HCT116 (cell line): ENCODE data around the gene SH3D19. TPM values are rescaled to one million over a fixed set of nuclear protein-coding genes. Genes with fewer than 3 reads are reported as not detected.

Source experiments
- ATAC-seq: fragments of 200-7000 bp; cut with Tn5 transposase; 2 replicates; pipeline ENCODE4 v1.9.1; 2020; ENCODE audit warnings: mild to moderate bottlenecking, moderate library complexity
- BruUV-seq: library from RNA; stranded (reverse); fragments of 400-500 nt; replicated peaks from 2 replicates; lab custom pipeline; 2021; lab: Mats Ljungman, UMichigan
- CTCF ChIA-PET: fragments of 300-600 bp; sonication (Branson Sonifier 250); formaldehyde crosslinking; loops from one replicate; lab custom pipeline; 2021; ENCODE audit warnings: antibody characterized with exemption; lab: Charles Lee
- POLR2A ChIA-PET: fragments of 300-600, 350-600 bp; sonication (Branson Sonifier 250); formaldehyde crosslinking; loops from one replicate; lab custom pipeline; 2021; ENCODE audit warnings: antibody characterized with exemption; lab: Charles Lee
- RAD21 ChIA-PET, 2 experiments: fragments of 300-600 bp; sonication (Branson Sonifier 250); formaldehyde crosslinking; loops; one replicate each; lab custom pipeline; 2023; ENCODE audit warnings: low total read pairs in 2 of 2; ENCODE audit not compliant: uncharacterized antibody in 2 of 2, unreplicated experiment in 2 of 2, low non-redundant PET in 1 of 2; lab: Charles Lee
- DNase-seq: peaks from one replicate; pipeline ENCODE4 v3.0.0-alpha.2; 2010; ENCODE audit warnings: low read depth, low spot score
- H2AFZ ChIP-seq: fragments of 200-600 bp; shearing (Covaris generic), sonication (generic); 2 replicates; pipeline ENCODE4 v1.6.1; 2017; ENCODE audit warnings: low read depth, mixed run types, mixed read lengths, antibody characterized with exemption, low read length; ENCODE audit not compliant: poor library complexity, severe bottlenecking
- H3K27ac ChIP-seq: 2 replicates; pipeline ENCODE4 v1.5.1; 2012; ENCODE audit warnings: low read depth, low read length
- H3K27me3 ChIP-seq: fragments of 200-600 bp; sonication (generic); 2 replicates; pipeline ENCODE4 v1.6.1; 2016; ENCODE audit warnings: mixed run types, low read length, mixed read lengths; ENCODE audit not compliant: insufficient read depth
- H3K36me3 ChIP-seq, 2 experiments: fragments of 200-500 bp in 1 of 2; fragments of 200-600 bp in 1 of 2; sonication (Bioruptor generic) in 1 of 2; sonication (generic) in 1 of 2; 2 replicates each; pipeline versions ENCODE4 v1.5.1 to v1.6.1; 2014 to 2016; ENCODE audit warnings: low read length in 2 of 2, inconsistent platforms in 1 of 2, mixed read lengths in 1 of 2, mixed run types in 1 of 2; ENCODE audit not compliant: insufficient read depth in 2 of 2, control insufficient read depth in 1 of 2
- H3K4me1 ChIP-seq, 2 experiments: fragments of 200-600 bp in 1 of 2; sonication (generic) in 1 of 2; 2 replicates each; pipeline versions ENCODE4 v1.5.1 to v1.6.1; 2012 to 2017; ENCODE audit warnings: low read length in 2 of 2, inconsistent platforms in 1 of 2, mild to moderate bottlenecking in 1 of 2, mixed read lengths in 1 of 2, mixed run types in 1 of 2, moderate library complexity in 1 of 2; ENCODE audit not compliant: insufficient read depth in 2 of 2, control insufficient read depth in 1 of 2
- H3K4me2 ChIP-seq: fragments of 200-600 bp; sonication (generic); 2 replicates; pipeline ENCODE4 v1.6.1; 2017; ENCODE audit warnings: mixed run types, low read length, mixed read lengths
- H3K4me3 ChIP-seq, 2 experiments: fragments of 200-600 bp in 1 of 2; sonication (generic) in 1 of 2; replicated peaks in 1 of 2; 2 replicates each; pipeline ENCODE4 v1.5.1; 2011 to 2016; ENCODE audit warnings: low read length in 2 of 2, control low read depth in 1 of 2, low read depth in 1 of 2, mild to moderate bottlenecking in 1 of 2, mixed read lengths in 1 of 2, mixed run types in 1 of 2
- H3K79me2 ChIP-seq: fragments of 200-600 bp; sonication (generic); 2 replicates; pipeline ENCODE4 v1.6.1; 2017; ENCODE audit warnings: mild to moderate bottlenecking, mixed run types, low read length, moderate library complexity, mixed read lengths; ENCODE audit not compliant: insufficient read depth
- H3K9ac ChIP-seq: fragments of 200-600 bp; sonication (generic); 2 replicates; pipeline ENCODE4 v1.6.1; 2016; ENCODE audit warnings: low read length, mixed read lengths
- H3K9me2 ChIP-seq: fragments of 200-600 bp; sonication (generic), shearing (Covaris generic); 2 replicates; pipeline ENCODE4 v1.6.1; 2017; ENCODE audit warnings: mixed run types, mild to moderate bottlenecking, moderate library complexity; ENCODE audit not compliant: insufficient read depth
- H3K9me3 ChIP-seq, 2 experiments: fragments of 200-500 bp in 1 of 2; fragments of 200-600 bp in 1 of 2; sonication (Bioruptor generic) in 1 of 2; sonication (generic) in 1 of 2; 2 replicates each; pipeline ENCODE4 v1.6.1; 2014 to 2017; ENCODE audit warnings: low read length in 2 of 2, mixed read lengths in 2 of 2, inconsistent platforms in 1 of 2, low read depth in 1 of 2, mild to moderate bottlenecking in 1 of 2, mixed run types in 1 of 2, moderate library complexity in 1 of 2; ENCODE audit not compliant: control insufficient read depth in 1 of 2, insufficient read depth in 1 of 2
- H4K20me1 ChIP-seq: fragments of 200-600 bp; sonication (generic), shearing (Covaris generic); 2 replicates; pipeline ENCODE4 v1.6.1; 2017; ENCODE audit warnings: mixed run types, mild to moderate bottlenecking, moderate library complexity; ENCODE audit not compliant: insufficient read depth
- CBX3 ChIP-seq: IDR thresholded peaks from 2 replicates; pipeline ENCODE4 v1.6.1; 2012; ENCODE audit warnings: low read depth
- CTCF ChIP-seq, 3 experiments: fragments of 200-600 bp in 1 of 3; sonication (generic) in 1 of 3; IDR thresholded peaks in 2 of 3; conservative IDR thresholded peaks in 1 of 3; 2 replicates each; pipeline ENCODE4 v1.5.1; 2012 to 2017; ENCODE audit warnings: low read depth in 2 of 3, low read length in 2 of 3, antibody characterized with exemption in 1 of 3, borderline replicate concordance in 1 of 3, control low read depth in 1 of 3, mild to moderate bottlenecking in 1 of 3, mixed read lengths in 1 of 3, mixed run types in 1 of 3, moderate library complexity in 1 of 3; ENCODE audit not compliant: insufficient read depth in 1 of 3
- EGR1 ChIP-seq: IDR thresholded peaks from 2 replicates; pipeline ENCODE4 v1.6.1; 2012; ENCODE audit warnings: low read depth
- EZH2 ChIP-seq: fragments of 200-600 bp; sonication (generic); IDR thresholded peaks from 2 replicates; pipeline ENCODE4 v1.6.1; 2017; ENCODE audit warnings: antibody characterized with exemption, mixed run types
- EZH2phosphoT487 ChIP-seq: fragments of 200-600 bp; IDR thresholded peaks from 2 replicates; pipeline ENCODE4 v1.6.1; 2018; ENCODE audit warnings: antibody characterized with exemption, borderline replicate concordance
- FOSL1 ChIP-seq: IDR thresholded peaks from 2 replicates; pipeline ENCODE4 v1.6.1; 2012; ENCODE audit warnings: low read depth
- SIN3A ChIP-seq: IDR thresholded peaks from 2 replicates; pipeline ENCODE4 v1.6.1; 2012; ENCODE audit warnings: low read depth
- YY1 ChIP-seq: IDR thresholded peaks from 2 replicates; pipeline ENCODE4 v1.6.1; 2011; ENCODE audit warnings: low read length, low read depth, moderate library complexity, mild to moderate bottlenecking; ENCODE audit not compliant: insufficient replicate concordance; ENCODE audit errors: extremely low read depth
- ZFX ChIP-seq: fragments of 450-650 bp; IDR thresholded peaks from 2 replicates; pipeline ENCODE4 v1.6.1; 2017
- intact Hi-C: fragments of 100-400 bp; cut with micrococcal nuclease; formaldehyde crosslinking; loops from 2 replicates; pipeline ENCODE4 v1.10.0; 2022
- total RNA-seq: library from RNA; stranded (reverse); gene quantifications from one replicate; pipeline ENCODE4 v1.2.1, GENCODE V29; 2021; ENCODE audit not compliant: unreplicated experiment
- TF ChIP-seq, protein P1 (sequence below): IDR thresholded peaks from 2 replicates; pipeline ENCODE4 v1.6.1; 2012
- TF ChIP-seq, protein P2 (sequence below): IDR thresholded peaks from 2 replicates; pipeline ENCODE4 v1.6.1; 2011; ENCODE audit warnings: mild to moderate bottlenecking, low read length, moderate library complexity; ENCODE audit not compliant: insufficient replicate concordance; ENCODE audit errors: extremely low read depth
- TF ChIP-seq, protein P3 (sequence below): IDR thresholded peaks from 2 replicates; pipeline ENCODE4 v1.6.1; 2012; ENCODE audit warnings: low read depth

The SH3D19 gene
- total RNA-seq, 1 experiment from 2014 or later: 37.5 TPM

DNA sequence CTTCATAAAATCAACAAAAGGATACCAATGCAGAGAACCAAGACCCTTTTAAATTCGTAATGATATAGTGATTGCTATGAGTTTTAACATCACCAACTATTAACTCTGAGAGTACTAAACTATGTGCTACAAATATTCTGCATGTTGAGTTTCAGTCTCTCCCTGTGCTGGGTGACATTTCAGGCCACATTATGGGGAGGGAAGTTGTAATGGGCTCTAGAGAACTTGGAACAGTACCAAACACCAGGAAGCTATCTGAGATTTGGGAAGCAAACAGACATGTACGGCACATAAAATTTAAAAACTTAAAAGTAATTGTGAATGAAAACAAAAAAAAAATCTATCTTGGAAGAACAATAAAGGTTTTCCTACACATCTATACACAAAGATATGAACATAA, 108.1 kb downstream of the SH3D19 start:
- RAD21 ChIA-PET: no interaction called here
- BruUV-seq: no TSS peak
- H3K9me2 ChIP-seq: no peaks in the 10 kb centered on the region
- H3K79me2 ChIP-seq: no peaks in the 10 kb centered on the region
- no peak overlapping the region for H3K4me3 ChIP-seq
- no peak overlapping the region for H2AFZ ChIP-seq
- H3K27me3 ChIP-seq: no peaks in the 10 kb centered on the region
- no peaks in the 10 kb centered on the region for H3K36me3 ChIP-seq
- ATAC-seq (no peak), DNase-seq (no peak)
- no peak overlapping the region for H3K9ac ChIP-seq
- H3K4me1 ChIP-seq: 0 out of 4 replicates have a peak, but pooled peaks cover 0 to 8% of the 10 kb centered on the region in 2 experiments
- H3K4me2 ChIP-seq: no peak overlapping the region
- no peak for TF ChIP-seq EZH2phosphoT487
- TF ChIP-seq SIN3A: no peak
- no peak for TF ChIP-seq YY1
- TF ChIP-seq, protein P1, sequence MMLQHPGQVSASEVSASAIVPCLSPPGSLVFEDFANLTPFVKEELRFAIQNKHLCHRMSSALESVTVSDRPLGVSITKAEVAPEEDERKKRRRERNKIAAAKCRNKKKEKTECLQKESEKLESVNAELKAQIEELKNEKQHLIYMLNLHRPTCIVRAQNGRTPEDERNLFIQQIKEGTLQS: no peak
- TF ChIP-seq EGR1: no peak
- TF ChIP-seq ZFX: no peak
- 0 out of 2 replicates have a peak, but pooled peaks cover 4% of the 10 kb centered on the region for H4K20me1 ChIP-seq
- intact Hi-C loops: no loop called here
- H3K27ac ChIP-seq: no peak overlapping the region
- POLR2A ChIA-PET: no interaction called here
- CTCF ChIA-PET: no interaction called here
- H3K9me3 ChIP-seq: no peaks in the 10 kb centered on the region

GRCh38 chr4:151215295-151215694, 110.1 kb downstream of the SH3D19 start:
- Histone ChIP-seq H3K27me3 (no peaks in the 10 kb centered on the region), H3K9ac (no peak overlapping the region), H3K4me1 (0 out of 4 replicates have a peak, but pooled peaks cover 0 to 8% of the 10 kb centered on the region in 2 experiments), H3K27ac (no peak overlapping the region), H3K36me3 (no peaks in the 10 kb centered on the region), H3K79me2 (no peaks in the 10 kb centered on the region), H2AFZ (no peak overlapping the region), H3K9me2 (no peaks in the 10 kb centered on the region), H3K4me3 (no peak overlapping the region), H3K9me3 (no peaks in the 10 kb centered on the region), H3K4me2 (no peak overlapping the region), H4K20me1 (0 out of 2 replicates have a peak, but pooled peaks cover 4% of the 10 kb centered on the region)
- CTCF ChIA-PET: no interaction called here
- ATAC-seq (no peak), DNase-seq (no peak)
- POLR2A ChIA-PET: no interaction called here
- intact Hi-C loops: no loop called here
- no TSS peak for BruUV-seq
- RAD21 ChIA-PET: no interaction called here
- TF ChIP-seq, protein P2, sequence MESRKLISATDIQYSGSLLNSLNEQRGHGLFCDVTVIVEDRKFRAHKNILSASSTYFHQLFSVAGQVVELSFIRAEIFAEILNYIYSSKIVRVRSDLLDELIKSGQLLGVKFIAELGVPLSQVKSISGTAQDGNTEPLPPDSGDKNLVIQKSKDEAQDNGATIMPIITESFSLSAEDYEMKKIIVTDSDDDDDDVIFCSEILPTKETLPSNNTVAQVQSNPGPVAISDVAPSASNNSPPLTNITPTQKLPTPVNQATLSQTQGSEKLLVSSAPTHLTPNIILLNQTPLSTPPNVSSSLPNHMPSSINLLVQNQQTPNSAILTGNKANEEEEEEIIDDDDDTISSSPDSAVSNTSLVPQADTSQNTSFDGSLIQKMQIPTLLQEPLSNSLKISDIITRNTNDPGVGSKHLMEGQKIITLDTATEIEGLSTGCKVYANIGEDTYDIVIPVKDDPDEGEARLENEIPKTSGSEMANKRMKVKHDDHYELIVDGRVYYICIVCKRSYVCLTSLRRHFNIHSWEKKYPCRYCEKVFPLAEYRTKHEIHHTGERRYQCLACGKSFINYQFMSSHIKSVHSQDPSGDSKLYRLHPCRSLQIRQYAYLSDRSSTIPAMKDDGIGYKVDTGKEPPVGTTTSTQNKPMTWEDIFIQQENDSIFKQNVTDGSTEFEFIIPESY: no peak
- TF ChIP-seq FOSL1 (no peak), EZH2 (no peak), ZFX (no peak), CBX3 (no peak), CTCF (IDR thresholded peaks at IDR 0.05 in 2 of 3, conservative IDR thresholded peaks at IDR 0.05 in 1 of 3; ENCODE audit: borderline replicate concordance in 1 of 3, insufficient read depth in 1 of 3, low read depth in 2 of 3, low read length in 2 of 3) (no peak)
- TF ChIP-seq, protein P1: no peak
- TF ChIP-seq, protein P3, sequence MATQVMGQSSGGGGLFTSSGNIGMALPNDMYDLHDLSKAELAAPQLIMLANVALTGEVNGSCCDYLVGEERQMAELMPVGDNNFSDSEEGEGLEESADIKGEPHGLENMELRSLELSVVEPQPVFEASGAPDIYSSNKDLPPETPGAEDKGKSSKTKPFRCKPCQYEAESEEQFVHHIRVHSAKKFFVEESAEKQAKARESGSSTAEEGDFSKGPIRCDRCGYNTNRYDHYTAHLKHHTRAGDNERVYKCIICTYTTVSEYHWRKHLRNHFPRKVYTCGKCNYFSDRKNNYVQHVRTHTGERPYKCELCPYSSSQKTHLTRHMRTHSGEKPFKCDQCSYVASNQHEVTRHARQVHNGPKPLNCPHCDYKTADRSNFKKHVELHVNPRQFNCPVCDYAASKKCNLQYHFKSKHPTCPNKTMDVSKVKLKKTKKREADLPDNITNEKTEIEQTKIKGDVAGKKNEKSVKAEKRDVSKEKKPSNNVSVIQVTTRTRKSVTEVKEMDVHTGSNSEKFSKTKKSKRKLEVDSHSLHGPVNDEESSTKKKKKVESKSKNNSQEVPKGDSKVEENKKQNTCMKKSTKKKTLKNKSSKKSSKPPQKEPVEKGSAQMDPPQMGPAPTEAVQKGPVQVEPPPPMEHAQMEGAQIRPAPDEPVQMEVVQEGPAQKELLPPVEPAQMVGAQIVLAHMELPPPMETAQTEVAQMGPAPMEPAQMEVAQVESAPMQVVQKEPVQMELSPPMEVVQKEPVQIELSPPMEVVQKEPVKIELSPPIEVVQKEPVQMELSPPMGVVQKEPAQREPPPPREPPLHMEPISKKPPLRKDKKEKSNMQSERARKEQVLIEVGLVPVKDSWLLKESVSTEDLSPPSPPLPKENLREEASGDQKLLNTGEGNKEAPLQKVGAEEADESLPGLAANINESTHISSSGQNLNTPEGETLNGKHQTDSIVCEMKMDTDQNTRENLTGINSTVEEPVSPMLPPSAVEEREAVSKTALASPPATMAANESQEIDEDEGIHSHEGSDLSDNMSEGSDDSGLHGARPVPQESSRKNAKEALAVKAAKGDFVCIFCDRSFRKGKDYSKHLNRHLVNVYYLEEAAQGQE: no peak
